Liver (tissue), 3 donors: ENCODE results near the gene PDE6B.

Source experiments
- CTCF ChIP-seq: fragments of 150-350 bp; IDR thresholded peaks from 2 replicates; pipeline ENCODE4 v1.5.1; 2017; ENCODE audit warnings: improper control_type of control experiment, low read depth, low read length; ENCODE audit not compliant: missing input control
- EGR1 ChIP-seq, 2 donors: IDR thresholded peaks; 2 replicates each; pipeline ENCODE4 v1.6.1; 2016 to 2018; ENCODE audit warnings: antibody characterized with exemption in 2 of 2, low read depth in 2 of 2
- FOXA1 ChIP-seq: IDR thresholded peaks from 2 replicates; pipeline ENCODE4 v1.6.1; 2016; ENCODE audit warnings: antibody characterized with exemption
- GABPA ChIP-seq, 2 donors: IDR thresholded peaks in 1 of 2; conservative IDR thresholded peaks in 1 of 2; 2 replicates each; pipeline ENCODE4 v1.6.1; 2016; ENCODE audit warnings: antibody characterized with exemption in 2 of 2, mild to moderate bottlenecking in 1 of 2, moderate library complexity in 1 of 2
- donor health status: healthy.
- donor health status: healthy.

DNA sequence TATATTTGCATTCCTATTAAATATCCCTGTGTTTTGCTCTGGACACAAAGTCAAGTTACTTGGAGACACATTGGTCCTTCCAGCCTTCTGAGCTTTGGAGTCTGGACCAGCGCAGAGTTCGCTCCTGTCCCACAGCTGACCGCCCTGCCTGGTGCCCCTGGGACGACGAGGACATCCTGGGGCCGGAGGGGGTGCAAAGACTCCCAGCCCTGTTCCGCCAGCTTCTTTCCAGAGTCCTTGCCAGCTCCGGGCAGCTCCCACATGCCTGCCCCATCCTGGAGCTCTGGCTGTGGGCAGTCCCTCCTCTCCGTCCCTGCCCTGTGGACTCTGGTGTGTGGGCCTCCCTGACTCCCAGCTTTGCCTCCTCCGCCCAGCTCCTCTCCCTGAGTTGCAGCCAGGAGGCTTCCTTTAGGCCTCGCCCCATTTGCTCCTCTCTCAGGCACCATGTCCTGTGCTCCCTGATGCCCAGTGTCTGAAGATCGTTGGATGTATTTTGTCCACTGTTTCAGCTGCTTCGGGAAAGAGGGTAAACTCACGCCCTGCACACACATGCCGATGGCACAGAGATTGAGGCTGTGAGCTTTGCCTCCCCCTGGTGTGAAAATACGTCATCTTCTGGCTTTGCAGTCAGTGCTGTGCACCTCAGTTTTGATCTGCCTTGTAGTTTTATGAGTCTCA, 75.4 kb downstream of the PDE6B start:
- TF ChIP-seq EGR1 (IDR thresholded peaks at IDR 0.05; ENCODE audit: low read depth in 2 of 2) (no peak), CTCF (no peak), FOXA1 (no peak), GABPA (IDR thresholded peaks at IDR 0.05 in 1 of 2, conservative IDR thresholded peaks at IDR 0.05 in 1 of 2) (no peak)
